ENCODE results near the gene OXLD1.
A peak's percentile ranks its signal among the peaks of the same experiment; 100 is the strongest.
"Not testable (repeated sequence)": the region's sequence is repeated elsewhere in the genome, so short reads cannot be mapped to it uniquely, and the experiment has no call there.

OXLD1 gene

DNA sequence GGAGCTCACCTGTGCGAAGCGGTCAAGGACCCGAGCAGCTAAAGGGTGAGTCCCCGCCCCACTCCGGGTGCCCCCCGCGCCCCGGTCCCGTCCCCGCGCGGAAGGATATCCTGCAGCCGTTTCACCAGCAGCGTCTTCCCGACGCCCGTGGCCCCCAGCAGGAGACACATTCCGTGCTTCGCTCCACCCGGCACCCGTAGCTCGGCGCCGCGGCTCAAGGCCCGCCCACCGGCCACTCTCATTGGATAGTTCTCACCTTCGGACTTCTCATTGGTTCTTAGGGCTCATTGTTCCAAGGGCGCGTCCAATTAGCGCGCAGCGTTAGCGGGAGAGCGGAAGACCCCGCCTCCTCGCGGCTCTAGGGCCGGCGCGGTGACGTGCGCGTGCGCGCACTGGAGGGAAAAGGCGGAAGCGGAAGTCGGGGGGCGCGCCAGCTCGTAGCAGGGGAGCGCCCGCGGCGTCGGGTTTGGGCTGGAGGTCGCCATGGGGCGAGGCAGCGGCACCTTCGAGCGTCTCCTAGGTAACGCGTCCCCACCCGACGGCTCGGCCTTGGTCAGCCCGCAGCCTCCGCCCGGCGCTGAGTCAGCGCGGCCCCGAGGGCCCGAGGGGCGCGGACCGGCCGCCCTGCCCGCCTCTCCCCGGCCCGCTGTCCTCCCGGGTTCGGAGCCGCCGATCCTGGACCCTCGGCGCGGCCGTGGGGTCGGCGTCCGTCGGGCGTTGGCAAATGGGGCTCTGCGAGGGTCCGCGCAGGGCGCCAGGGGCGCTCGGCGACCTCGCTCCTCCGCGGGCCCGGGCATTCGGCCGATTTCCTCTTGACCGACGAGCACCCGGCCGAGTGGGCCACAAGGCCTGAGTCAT, 17.4 kb upstream of the OXLD1 start, which contains the start of the genes ARL16 and HGS:
ARL16 (minus strand) TSS at position 214 of the 858 bp plus-strand sequence; CDS start at position 170, 44 bp downstream.
HGS (plus strand) TSS at position 428 of the 858 bp plus-strand sequence; CDS start at position 484, 56 bp downstream.
- DNase-seq (ENCODE audit: low read depth) = peak; percentile 96

GRCh38 chr17:81683208-81683583, 16.8 kb upstream of the OXLD1 start:
- DNase-seq (ENCODE audit: low read depth) = no peak

GRCh38 chr17:81682565-81683207, 16.3 kb upstream of the OXLD1 start:
- no peak for DNase-seq (ENCODE audit: low read depth)

- DNase-seq (ENCODE audit: low read depth) = no peak
Measured at GRCh38 chr17:81681672-81682071, 15.3 kb upstream of the OXLD1 start.

- DNase-seq (ENCODE audit: low read depth) = no peak
Measured at GRCh38 chr17:81680150-81680549, 13.7 kb upstream of the OXLD1 start.

- no peak for DNase-seq (ENCODE audit: low read depth)
Measured at GRCh38 chr17:81676906-81677305, 10.5 kb upstream of the OXLD1 start.

DNA sequence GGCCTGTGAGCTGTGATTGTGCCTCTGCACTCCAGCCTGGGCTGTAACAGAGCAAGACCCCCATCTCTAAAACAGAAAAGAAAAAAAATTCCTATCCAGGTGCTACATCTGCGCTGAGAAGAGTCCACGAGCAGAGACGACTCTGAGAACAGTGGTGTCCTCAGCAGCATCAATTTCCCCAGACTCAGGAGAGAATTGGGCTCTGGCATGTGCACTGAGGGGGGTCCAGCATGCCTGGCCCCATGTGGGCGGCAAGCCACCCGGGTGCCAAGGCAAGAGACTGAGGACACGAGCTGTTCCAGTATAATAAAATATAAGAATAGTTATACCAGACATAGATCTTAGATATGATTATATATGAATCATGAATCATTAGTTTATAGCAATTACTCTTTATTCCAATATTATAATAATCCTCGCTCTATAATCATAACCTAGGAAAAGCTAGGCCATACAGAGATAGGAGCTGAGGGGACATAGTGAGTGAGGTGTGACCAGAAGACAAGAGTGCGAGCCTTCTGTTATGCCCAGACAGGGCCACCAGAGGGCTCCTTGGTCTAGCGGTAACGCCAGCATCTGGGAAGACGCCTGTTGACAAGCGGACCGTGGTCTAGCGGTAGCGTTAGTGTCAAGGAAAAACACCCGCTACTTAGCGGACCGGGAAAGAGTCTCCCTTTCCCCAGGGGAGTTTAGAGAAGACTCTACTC, 9.3 kb upstream of the OXLD1 start:
- DNase-seq (ENCODE audit: low read depth) = not testable (repeated sequence)

DNA sequence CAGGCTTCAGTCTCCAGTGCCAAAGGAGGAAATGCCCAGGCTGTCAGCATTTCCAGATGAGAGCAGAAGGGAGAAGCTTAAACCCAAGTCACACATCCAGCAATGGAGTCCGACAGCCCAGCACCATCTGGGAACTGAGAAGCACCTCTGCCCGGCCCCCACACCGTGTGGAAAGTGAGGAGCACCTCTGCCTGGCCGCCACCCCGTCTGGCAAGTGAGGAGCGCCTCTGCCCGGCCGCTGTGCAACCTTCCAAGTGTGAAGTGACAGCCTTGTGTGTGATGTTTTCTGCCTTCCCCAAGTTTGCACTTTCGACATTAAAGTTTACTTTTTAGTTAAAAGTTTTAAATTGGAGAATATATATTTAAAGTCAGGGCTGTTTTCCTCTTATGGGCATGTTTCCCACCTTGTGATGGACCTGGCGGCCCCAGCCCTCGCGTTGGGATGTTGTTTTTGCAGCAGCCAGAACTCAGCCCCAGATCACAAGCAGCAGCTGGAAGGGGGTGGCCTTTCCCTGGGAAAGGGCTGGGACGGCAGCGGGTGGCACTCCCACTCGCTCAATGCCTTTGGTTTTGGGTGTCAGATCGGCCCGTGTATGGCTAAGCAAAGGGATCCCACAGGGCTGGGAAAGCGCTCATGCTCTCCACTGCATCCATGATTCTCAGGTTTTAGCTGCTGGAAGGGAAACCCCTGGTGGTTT, 7.3 kb upstream of the OXLD1 start:
- no peak for DNase-seq (ENCODE audit: low read depth)

- DNase-seq (ENCODE audit: low read depth) = no peak
Measured at GRCh38 chr17:81672954-81673353, 6.5 kb upstream of the OXLD1 start.

GRCh38 chr17:81672504-81672903, 6.1 kb upstream of the OXLD1 start:
- no peak for DNase-seq (ENCODE audit: low read depth)

DNA sequence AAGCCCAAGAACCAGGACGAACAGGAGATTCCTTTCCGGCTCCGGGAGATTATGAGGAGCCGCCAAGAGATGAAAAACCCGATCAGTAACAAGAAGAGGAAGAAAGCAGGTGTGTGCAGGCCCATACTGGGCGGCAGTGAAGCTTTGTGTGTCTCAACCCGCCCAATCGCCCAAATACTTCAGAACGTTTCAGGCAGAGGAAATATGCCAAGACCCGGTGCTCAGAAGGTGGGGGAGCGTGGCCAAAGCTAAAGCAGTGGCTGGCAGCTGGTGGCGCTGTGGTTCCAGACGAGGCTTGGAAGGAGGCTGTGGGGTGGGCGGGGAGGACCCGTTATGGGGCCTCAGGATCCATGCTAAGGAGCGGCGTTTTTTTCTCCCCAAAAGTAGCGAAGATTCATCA, 1.3 kb upstream of the OXLD1 start:
- no peak for DNase-seq (ENCODE audit: low read depth)

- DNase-seq (ENCODE audit: low read depth) = no peak
Measured at GRCh38 chr17:81666092-81666341, 388 bp downstream of the OXLD1 start.

GRCh38 chr17:81665205-81666091, 957 bp downstream of the OXLD1 start:
- peak; percentile 61 for DNase-seq (ENCODE audit: low read depth)

- no peak for DNase-seq (ENCODE audit: low read depth)
Measured at GRCh38 chr17:81664051-81664470, 2.3 kb downstream of the OXLD1 start.

DNA sequence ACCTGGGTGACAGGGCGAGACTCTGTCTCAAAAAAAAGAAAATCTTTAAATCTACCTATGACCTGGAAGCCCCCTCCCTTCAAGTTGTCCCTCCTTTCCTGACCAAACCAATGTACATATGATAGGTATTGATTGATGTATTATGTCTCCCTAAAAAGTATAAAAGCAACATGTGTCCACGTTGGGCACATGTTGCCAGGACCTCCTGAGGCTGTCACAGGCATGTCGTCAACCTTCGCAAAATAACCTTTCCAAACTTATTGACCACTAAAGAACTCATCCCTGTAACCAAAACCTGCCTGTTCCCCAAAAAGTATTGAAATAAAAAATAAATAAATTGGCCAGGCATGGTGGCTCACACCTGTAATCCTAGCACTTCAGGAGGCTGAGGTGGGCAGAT, 4.4 kb downstream of the OXLD1 start:
- no peak for DNase-seq (ENCODE audit: low read depth)

GRCh38 chr17:81660441-81660840, 6.0 kb downstream of the OXLD1 start:
- DNase-seq (ENCODE audit: low read depth) = no peak

GRCh38 chr17:81659038-81659437, 7.4 kb downstream of the OXLD1 start:
- DNase-seq (ENCODE audit: low read depth) = no peak

DNA sequence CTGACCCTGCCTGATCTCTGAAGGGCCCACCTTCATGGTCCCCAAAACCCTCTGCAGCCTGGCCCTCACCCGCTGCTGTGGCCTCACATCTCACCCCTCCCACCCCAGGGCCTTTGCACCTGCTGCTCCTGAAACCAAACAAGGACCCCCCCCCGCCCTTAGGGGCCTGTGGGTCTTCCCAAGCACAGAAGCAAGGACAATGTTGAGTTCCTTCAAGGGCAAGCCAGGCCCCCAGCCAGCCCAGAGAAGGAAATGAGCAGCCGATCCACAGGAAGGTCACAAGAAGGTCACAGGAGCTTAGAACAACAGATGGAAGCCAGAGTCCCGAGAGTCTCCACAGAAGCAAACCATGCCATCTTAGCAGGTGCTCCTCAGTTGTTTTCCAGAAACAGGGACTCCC, 9.6 kb downstream of the OXLD1 start:
- no peak for DNase-seq (ENCODE audit: low read depth)

DNA sequence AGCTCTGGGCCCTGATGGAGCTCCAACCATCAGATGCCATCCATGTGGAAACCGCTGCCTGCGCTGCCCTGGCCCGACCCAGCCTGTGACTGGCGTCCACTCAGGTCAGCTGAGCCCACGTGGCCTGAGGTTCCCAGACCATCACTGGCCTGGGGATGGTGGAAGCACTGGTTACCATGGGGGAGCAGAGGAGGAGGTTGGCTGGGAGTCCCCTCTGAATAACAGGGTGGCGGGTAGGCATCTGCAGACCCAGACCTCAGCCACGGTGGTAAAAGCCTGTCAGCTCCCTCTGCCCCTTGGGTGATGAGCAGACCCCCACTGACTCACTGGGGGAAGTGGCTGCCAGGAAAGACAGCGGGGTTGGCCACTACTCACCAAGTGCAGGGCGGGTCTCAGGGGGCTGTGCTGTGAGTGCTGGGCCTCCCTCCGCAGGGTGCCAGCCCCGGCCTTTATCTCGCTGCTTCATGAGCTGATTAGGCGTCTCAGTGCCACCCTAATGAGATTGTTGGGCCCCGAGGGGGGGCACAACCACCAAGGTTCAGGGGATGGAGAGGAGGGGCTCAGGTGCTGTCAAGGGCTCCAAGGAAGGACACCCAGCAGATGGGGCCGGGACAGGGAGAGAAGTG, 10.2 kb downstream of the OXLD1 start, which contains the start of gene PDE6G:
PDE6G (minus strand) TSS at position 425 of the 626 bp plus-strand sequence. CDS start 3,237 bp downstream, outside the sequence.
- no peak for DNase-seq (ENCODE audit: low read depth)

GRCh38 chr17:81655378-81656117, 10.9 kb downstream of the OXLD1 start:
- no peak for DNase-seq (ENCODE audit: low read depth)

Data from stimulated activated CD4-positive, alpha-beta T cell treated with anti-CD3 and anti-CD28 coated beads, Interleukin-2, amount 100 ng/mL, for 4 hours (primary cell).